Prostate gland (tissue), 2 donors: ENCODE measurements around the gene FADS2.

ENCODE experiments used
- CTCF ChIP-seq, 4 experiments: fragments of 200-600 bp in 2 of 4; fragments of 450-650 bp in 2 of 4; sonication (generic) in 2 of 4; IDR thresholded peaks; 1 replicate in 3 of 4; 2 replicates in 1 of 4; pipeline ENCODE4 v1.5.1; 2016 to 2019; ENCODE audit warnings: antibody characterized with exemption in 4 of 4, mild to moderate bottlenecking in 2 of 4, moderate library complexity in 2 of 4
- POLR2AphosphoS5 ChIP-seq: sonication (generic); formaldehyde crosslinking; IDR thresholded peaks from one replicate; pipeline ENCODE4 v1.6.1; 2017; ENCODE audit warnings: antibody characterized with exemption

GRCh38 chr11:61868571-61869428, 40.7 kb downstream of the FADS2 start:
- TF ChIP-seq POLR2AphosphoS5: no peak
- no peak for TF ChIP-seq CTCF (IDR thresholded peaks at IDR 0.05)
